IMR-90 (cell line): ENCODE results near the gene CES4A. TPM values are rescaled to one million over a fixed set of nuclear protein-coding genes. Genes with fewer than 3 reads are reported as not detected.

Source experiments
- ATAC-seq: fragments of 200-7000 bp; cut with Tn5 transposase; 2 replicates; pipeline ENCODE4 v1.9.1; 2020; ENCODE audit warnings: low read depth, mild to moderate bottlenecking, moderate library complexity
- BruUV-seq: library from RNA; stranded (reverse); fragments of 400-500 nt; replicated peaks from 2 replicates; lab custom pipeline; 2021; lab: Mats Ljungman, UMichigan
- CTCF ChIA-PET: fragments of 300-600 bp; formaldehyde crosslinking; extraction: SDS; loops from one replicate; lab custom pipeline; 2021; ENCODE audit warnings: antibody characterized with exemption; lab: Yijun Ruan, JAX
- POLR2A ChIA-PET: fragments of 300-600 bp; sonication (Branson Sonifier 250); formaldehyde crosslinking; loops from one replicate; lab custom pipeline; 2022; ENCODE audit warnings: antibody characterized with exemption; ENCODE audit not compliant: unreplicated experiment; lab: Charles Lee
- DNase-seq: peaks from one replicate; pipeline ENCODE4 v3.0.0; 2013
- H2AFZ ChIP-seq: replicated peaks from 2 replicates; pipeline ENCODE3; 2013; ENCODE audit warnings: low read length, mild to moderate bottlenecking; ENCODE audit not compliant: poor library complexity
- H2AK5ac ChIP-seq: 2 replicates; pipeline ENCODE4 v1.6.1; 2013; ENCODE audit warnings: low read depth, low read length, inconsistent platforms
- H2AK9ac ChIP-seq: replicated peaks from 2 replicates; pipeline ENCODE3; 2013; ENCODE audit warnings: mild to moderate bottlenecking, low read depth, low read length, moderate library complexity; ENCODE audit not compliant: poor library complexity
- H2BK120ac ChIP-seq: 2 replicates; pipeline ENCODE4 v1.6.1; 2013; ENCODE audit warnings: low read depth, low read length, inconsistent platforms
- H2BK15ac ChIP-seq: 3 replicates; pipeline ENCODE4 v1.6.1; 2013; ENCODE audit warnings: low read depth, low read length, inconsistent platforms
- H2BK20ac ChIP-seq: 2 replicates; pipeline ENCODE4 v1.6.1; 2013; ENCODE audit warnings: low read depth, mild to moderate bottlenecking, inconsistent platforms, low read length, moderate library complexity
- H2BK5ac ChIP-seq: 2 replicates; pipeline ENCODE4 v1.6.1; 2013; ENCODE audit warnings: mild to moderate bottlenecking, low read depth, low read length, inconsistent platforms; ENCODE audit not compliant: poor library complexity, severe bottlenecking
- H3K14ac ChIP-seq: replicated peaks from 2 replicates; pipeline ENCODE4 v1.6.1; 2013; ENCODE audit warnings: low read depth, low read length, inconsistent platforms
- H3K18ac ChIP-seq: 2 replicates; pipeline ENCODE4 v1.6.1; 2013; ENCODE audit warnings: low read depth, low read length, control low read depth
- H3K23ac ChIP-seq: 2 replicates; pipeline ENCODE4 v1.6.1; 2013; ENCODE audit warnings: low read depth, low read length, inconsistent platforms
- H3K27ac ChIP-seq: 2 replicates; pipeline ENCODE4 v1.5.1; 2013; ENCODE audit warnings: mild to moderate bottlenecking, control low read depth, low read length; ENCODE audit not compliant: insufficient read depth
- H3K27me3 ChIP-seq: 2 replicates; pipeline ENCODE4 v1.6.1; 2013; ENCODE audit warnings: low read length; ENCODE audit not compliant: control insufficient read depth, insufficient read depth
- H3K36me3 ChIP-seq: 2 replicates; pipeline ENCODE4 v1.6.1; 2013; ENCODE audit warnings: low read length, mixed read lengths; ENCODE audit not compliant: control insufficient read depth, insufficient read depth
- H3K4ac ChIP-seq: 2 replicates; pipeline ENCODE4 v1.6.1; 2013; ENCODE audit warnings: low read depth, low read length, inconsistent platforms
- H3K4me1 ChIP-seq: 2 replicates; pipeline ENCODE4 v1.6.1; 2013; ENCODE audit warnings: low read length, mixed read lengths; ENCODE audit not compliant: control insufficient read depth, insufficient read depth
- H3K4me2 ChIP-seq: 2 replicates; pipeline ENCODE4 v1.6.1; 2013; ENCODE audit warnings: low read depth, mild to moderate bottlenecking, control low read depth, low read length, moderate library complexity
- H3K4me3 ChIP-seq: 2 replicates; pipeline ENCODE4 v1.5.1; 2013; ENCODE audit warnings: low read depth, mild to moderate bottlenecking, control low read depth, low read length, moderate library complexity; ENCODE audit not compliant: insufficient read depth
- H3K56ac ChIP-seq: 2 replicates; pipeline ENCODE4 v1.6.1; 2013; ENCODE audit warnings: low read length, inconsistent platforms; ENCODE audit not compliant: insufficient read depth; ENCODE audit errors: extremely low read depth
- H3K79me1 ChIP-seq, 2 experiments: 2 replicates each; pipeline ENCODE4 v1.6.1; 2013; ENCODE audit warnings: low read length in 2 of 2, inconsistent platforms in 1 of 2, low read depth in 1 of 2
- H3K9ac ChIP-seq: 2 replicates; pipeline ENCODE4 v1.6.1; 2013; ENCODE audit warnings: low read depth, low read length, control low read depth
- H3K9me1 ChIP-seq: 2 replicates; pipeline ENCODE4 v1.6.1; 2013; ENCODE audit warnings: low read length, inconsistent platforms; ENCODE audit not compliant: insufficient read depth
- H3K9me3 ChIP-seq: 2 replicates; pipeline ENCODE4 v1.6.1; 2013; ENCODE audit warnings: low read length; ENCODE audit not compliant: control insufficient read depth, insufficient read depth
- H4K20me1 ChIP-seq: 2 replicates; pipeline ENCODE4 v1.6.1; 2013; ENCODE audit warnings: low read length, inconsistent platforms; ENCODE audit not compliant: insufficient read depth
- H4K5ac ChIP-seq: 2 replicates; pipeline ENCODE4 v1.6.1; 2013; ENCODE audit warnings: mild to moderate bottlenecking, low read depth, low read length, control low read depth
- H4K8ac ChIP-seq, 2 experiments: 2 replicates each; pipeline ENCODE4 v1.6.1; 2013; ENCODE audit warnings: low read depth in 2 of 2, low read length in 2 of 2, control low read depth in 1 of 2, inconsistent platforms in 1 of 2
- H4K91ac ChIP-seq: 2 replicates; pipeline ENCODE4 v1.6.1; 2013; ENCODE audit warnings: low read depth, low read length, inconsistent platforms; ENCODE audit not compliant: insufficient read depth
- CHD1 ChIP-seq: IDR thresholded peaks from 2 replicates; pipeline ENCODE4 v1.6.1; 2012; ENCODE audit warnings: low read depth, low read length, improper control_type of control experiment
- MAFK ChIP-seq: IDR thresholded peaks from 2 replicates; pipeline ENCODE4 v1.6.1; 2012; ENCODE audit warnings: low read depth, low read length, improper control_type of control experiment
- RFX5 ChIP-seq: IDR thresholded peaks from 2 replicates; pipeline ENCODE4 v1.8.0; 2012; ENCODE audit warnings: low read depth, mild to moderate bottlenecking, low read length, moderate library complexity
- WGBS, 2 experiments: methylation state at CpG; one replicate each; pipeline versions ENCODE4 v1.1.5 to v1.1.7; 2013; ENCODE audit warnings: missing lambda C conversion rate in 2 of 2; ENCODE audit not compliant: insufficient read length in 1 of 2; ENCODE audit errors: extremely low coverage in 2 of 2; 5-methylcytosine and 5-hydroxymethylcytosine counted together
- dilution Hi-C: fragments of 300-500 bp; cut with HindIII; formaldehyde crosslinking; loops from one replicate; pipeline ENCODE4 v1.14.3; 2018; ENCODE audit warnings: low sequenced_read_pairs; ENCODE audit not compliant: unreplicated experiment
- in situ Hi-C: fragments of 300-500 bp; cut with MboI; formaldehyde crosslinking; loops from 3 replicates; pipeline ENCODE4 v1.14.3; 2019; ENCODE audit warnings: low sequenced_read_pairs, inconsistent platforms, mixed read lengths
- intact Hi-C: fragments of 100-400 bp; cut with micrococcal nuclease; formaldehyde crosslinking; loops from 2 replicates; pipeline ENCODE4 v1.10.0; 2022
- polyA plus RNA-seq, 3 experiments: library from polyadenylated mRNA; depleted of rRNA; stranded (reverse); fragments of >200 nt; gene quantifications; 2 replicates each; pipeline ENCODE4 v1.2.3, GENCODE V29; 2012; ENCODE audit warnings: low replicate concordance in 1 of 3
- total RNA-seq: library from RNA; depleted of rRNA; stranded (reverse); fragments of >200 nt; gene quantifications from 2 replicates; pipeline ENCODE4 v1.2.3, GENCODE V29; 2012
- TF ChIP-seq, protein P1 (sequence below): conservative IDR thresholded peaks from 2 replicates; pipeline ENCODE4 v1.5.1; 2012; ENCODE audit warnings: mild to moderate bottlenecking, low read depth, low read length, improper control_type of control experiment

Gene CES4A
- total and polyA plus RNA-seq, 2 of the 4 experiments (the other 2 are of a cell fraction): 0.72 to 4.7 TPM

- in situ Hi-C loops: no loop called here
- Histone ChIP-seq H3K14ac (no peak overlapping the region), H3K9me1 (peaks cover 4% of the 10 kb centered on the region; the same call in 1 of the 2 replicates), H3K56ac (no peak overlapping the region), H3K27ac (no peak overlapping the region), H3K18ac (no peak overlapping the region), H3K27me3 (0 out of 2 replicates have a peak, but pooled peaks cover 2% of the 10 kb centered on the region), H2AFZ (no peak overlapping the region), H2AK5ac (no peak overlapping the region), H4K5ac (no peak overlapping the region), H3K4me1 (peaks cover 4% of the 10 kb centered on the region), H4K91ac (no peak overlapping the region), H3K4me2 (no peak overlapping the region), H2BK20ac (no peak overlapping the region), H3K9ac (no peak overlapping the region), H4K8ac (no peak overlapping the region), H2AK9ac (no peak overlapping the region), H3K23ac (no peak overlapping the region), H2BK15ac (no peak overlapping the region), H4K20me1 (no peaks in the 10 kb centered on the region), H3K4me3 (no peak overlapping the region), H3K36me3 (no peaks in the 10 kb centered on the region), H3K79me1 (no peaks in the 10 kb centered on the region), H2BK120ac (no peak overlapping the region), H2BK5ac (no peak overlapping the region), H3K9me3 (no peaks in the 10 kb centered on the region), H3K4ac (no peak overlapping the region)
- intact Hi-C loops: no loop called here
- DNase-seq: no peak
- BruUV-seq: no TSS peak
- ChIA-PET CTCF (no interaction called here), POLR2A (no interaction called here)
- WGBS, 2 experiments: 83% methylated on average over 2 of the region's 6 CpGs; no CpG with 5 or more reads in 1 of the 2 experiments
- TF ChIP-seq, protein P1, sequence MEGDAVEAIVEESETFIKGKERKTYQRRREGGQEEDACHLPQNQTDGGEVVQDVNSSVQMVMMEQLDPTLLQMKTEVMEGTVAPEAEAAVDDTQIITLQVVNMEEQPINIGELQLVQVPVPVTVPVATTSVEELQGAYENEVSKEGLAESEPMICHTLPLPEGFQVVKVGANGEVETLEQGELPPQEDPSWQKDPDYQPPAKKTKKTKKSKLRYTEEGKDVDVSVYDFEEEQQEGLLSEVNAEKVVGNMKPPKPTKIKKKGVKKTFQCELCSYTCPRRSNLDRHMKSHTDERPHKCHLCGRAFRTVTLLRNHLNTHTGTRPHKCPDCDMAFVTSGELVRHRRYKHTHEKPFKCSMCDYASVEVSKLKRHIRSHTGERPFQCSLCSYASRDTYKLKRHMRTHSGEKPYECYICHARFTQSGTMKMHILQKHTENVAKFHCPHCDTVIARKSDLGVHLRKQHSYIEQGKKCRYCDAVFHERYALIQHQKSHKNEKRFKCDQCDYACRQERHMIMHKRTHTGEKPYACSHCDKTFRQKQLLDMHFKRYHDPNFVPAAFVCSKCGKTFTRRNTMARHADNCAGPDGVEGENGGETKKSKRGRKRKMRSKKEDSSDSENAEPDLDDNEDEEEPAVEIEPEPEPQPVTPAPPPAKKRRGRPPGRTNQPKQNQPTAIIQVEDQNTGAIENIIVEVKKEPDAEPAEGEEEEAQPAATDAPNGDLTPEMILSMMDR: no peak
- TF ChIP-seq MAFK (no peak), CHD1 (no peak), RFX5 (no peak)
- ATAC-seq: no peak
- dilution Hi-C loops: no loop called here
Measured at GRCh38 chr16:66986559-66986958, 1.8 kb upstream of the CES4A start.
